HepG2 (cell line): ENCODE measurements around the gene SEPTIN2.

ENCODE experiments used
- EZH2 ChIP-seq: conservative IDR thresholded peaks from 2 replicates; pipeline ENCODE4 v1.6.1; 2012; ENCODE audit warnings: mild to moderate bottlenecking, low read depth, low read length, moderate library complexity
- MLX ChIP-seq: IDR thresholded peaks from 2 replicates; pipeline ENCODE4 v1.6.1; 2016
- ZSCAN12 ChIP-seq: sonication (generic); formaldehyde crosslinking; IDR thresholded peaks from 2 replicates; pipeline ENCODE4 v1.9.0; 2021; ENCODE audit warnings: mild to moderate bottlenecking, missing genetic modification reagents

GRCh38 chr2:241352227-241352626 lies 36.5 kb downstream of the SEPTIN2 start:
- no peak for TF ChIP-seq EZH2
- no peak for TF ChIP-seq ZSCAN12 (CRISPR knock-in tag)
- TF ChIP-seq MLX (CRISPR knock-in tag), result no peak
